Measurements from ENCODE around the gene LHX1. TPM values are rescaled to one million over a fixed set of nuclear protein-coding genes. Genes with fewer than 3 reads are reported as not detected.

LHX1 gene
- total and polyA plus RNA-seq, 7 donors = not detected

- WGBS, 3 donors = 8 to 44% (median 37%) methylated on average over 2 to 5 of the region's 5 CpGs
- Histone ChIP-seq H3K9me3 (no peaks in the 10 kb centered on the region), H3K4me1 (no peaks in the 10 kb centered on the region), H3K27me3 (ENCODE audit: insufficient read depth in 3 of 3, low read length in 2 of 3) (peaks cover 0 to 48% (median 4%) of the 10 kb centered on the region in 3 donors), H3K27ac (no peak overlapping the region), H3K36me3 (ENCODE audit: insufficient read depth in 1 of 2, low read depth in 1 of 2) (no peaks in the 10 kb centered on the region), H3K4me3 (no peak overlapping the region)
- no peak for TF ChIP-seq CTCF (IDR thresholded peaks at IDR 0.05)
- ATAC-seq (no peak), DNase-seq (no peak)
- intact Hi-C loops (cut with DNase I) = no loop called here
Observed at GRCh38 chr17:36913132-36913531, 24.1 kb upstream of the LHX1 start.

- Histone ChIP-seq H3K27ac (no peak overlapping the region), H3K36me3 (ENCODE audit: insufficient read depth in 1 of 2, low read depth in 1 of 2) (no peaks in the 10 kb centered on the region), H3K4me1 (no peaks in the 10 kb centered on the region), H3K4me3 (no peak overlapping the region), H3K9me3 (no peaks in the 10 kb centered on the region), H3K27me3 (ENCODE audit: insufficient read depth in 3 of 3, low read length in 2 of 3) (peaks cover 0 to 44% (median 10%) of the 10 kb centered on the region in 3 donors)
- DNase-seq (no peak), ATAC-seq (no peak)
- intact Hi-C loops (cut with DNase I) = no loop called here
- 22 to 33% (median 29%) methylated on average over 3 of the region's 3 CpGs for WGBS, 3 donors
- TF ChIP-seq CTCF (IDR thresholded peaks at IDR 0.05) = no peak
Observed at GRCh38 chr17:36918211-36918691, 19.0 kb upstream of the LHX1 start.

GRCh38 chr17:36919407-36919968 lies 17.8 kb upstream of the LHX1 start:
- intact Hi-C loops (cut with DNase I) = no loop called here
- ATAC-seq (no peak), DNase-seq (no peak)
- no peak overlapping the region for H3K4me3 ChIP-seq
- no peak overlapping the region for H3K27ac ChIP-seq
- no peaks in the 10 kb centered on the region for H3K9me3 ChIP-seq
- H3K4me1 ChIP-seq = no peaks in the 10 kb centered on the region
- WGBS, 3 donors = 67 to 70% (median 70%) methylated on average over 7 of the region's 7 CpGs
- TF ChIP-seq CTCF (IDR thresholded peaks at IDR 0.05) = no peak
- H3K27me3 ChIP-seq (ENCODE audit: insufficient read depth in 3 of 3, low read length in 2 of 3) = peaks cover 0 to 42% (median 10%) of the 10 kb centered on the region in 3 donors
- no peaks in the 10 kb centered on the region for H3K36me3 ChIP-seq (ENCODE audit: insufficient read depth in 1 of 2, low read depth in 1 of 2)

- DNase-seq (no peak), ATAC-seq (no peak)
- no peaks in the 10 kb centered on the region for H3K36me3 ChIP-seq (ENCODE audit: insufficient read depth in 1 of 2, low read depth in 1 of 2)
- H3K27me3 ChIP-seq (ENCODE audit: insufficient read depth in 3 of 3, low read length in 2 of 3) = peaks cover 0 to 46% (median 13%) of the 10 kb centered on the region in 3 donors
- no peaks in the 10 kb centered on the region for H3K9me3 ChIP-seq
- no peak overlapping the region for H3K4me3 ChIP-seq
- no peak overlapping the region for H3K27ac ChIP-seq
- TF ChIP-seq CTCF (IDR thresholded peaks at IDR 0.05) = no peak
- intact Hi-C loops (cut with DNase I) = no loop called here
- 37 to 40% (median 37%) methylated on average over 18 of the region's 18 CpGs for WGBS, 3 donors
- no peaks in the 10 kb centered on the region for H3K4me1 ChIP-seq
Observed at GRCh38 chr17:36920032-36921005, 17.0 kb upstream of the LHX1 start.

Data from psoas muscle (tissue), 8 donors.